GM12878 (cell line): ENCODE measurements around the gene FASN. TPM values are rescaled to one million over a fixed set of nuclear protein-coding genes. Genes with fewer than 3 reads are reported as not detected.

Experiments
- ATAC-seq: fragments of 200-7000 bp; cut with Tn5 transposase; 3 replicates; pipeline ENCODE4 v1.9.1; 2020; ENCODE audit warnings: mild to moderate bottlenecking, moderate library complexity
- BruUV-seq: library from RNA; stranded (reverse); fragments of 400-500 nt; replicated peaks from 2 replicates; lab custom pipeline; 2021; lab: Mats Ljungman, UMichigan
- CTCF ChIA-PET: fragments of 300-600 bp; sonication (Branson Sonifier 250); formaldehyde crosslinking; extraction: SDS; loops from one replicate; lab custom pipeline; 2021; ENCODE audit warnings: inconsistent platforms; lab: Yijun Ruan, JAX
- POLR2A ChIA-PET: fragments of 350-600 bp; formaldehyde crosslinking; extraction: SDS; loops from one replicate; lab custom pipeline; 2021; ENCODE audit warnings: inconsistent platforms; lab: Charles Lee
- RAD21 ChIA-PET: fragments of 300-600 bp; sonication (Branson Sonifier 250); formaldehyde crosslinking; loops from one replicate; lab custom pipeline; 2023; ENCODE audit warnings: antibody characterized with exemption; ENCODE audit not compliant: unreplicated experiment; lab: Charles Lee
- SMC1A ChIA-PET: fragments of 300-600 bp; sonication (Branson Sonifier 250); formaldehyde crosslinking; loops from one replicate; lab custom pipeline; 2023; ENCODE audit not compliant: unreplicated experiment, uncharacterized antibody; lab: Charles Lee
- DNase-seq: peaks from one replicate; pipeline ENCODE4 v3.0.0-alpha.2; 2011; ENCODE audit warnings: low read depth, low spot score
- FAIRE-seq: peaks from 3 replicates; lab custom pipeline; 2011; peaks lifted over from hg19 to GRCh38; lab: Jason Lieb, UNC
- H2AFZ ChIP-seq: 2 replicates; pipeline ENCODE4 v1.6.0; 2011; ENCODE audit warnings: low read depth, low read length, control low read depth; ENCODE audit not compliant: control insufficient read depth
- H3K27ac ChIP-seq: 2 replicates; pipeline ENCODE4 v1.5.1; 2011; ENCODE audit warnings: control low read depth; ENCODE audit not compliant: control insufficient read depth, insufficient read depth
- H3K27me3 ChIP-seq, 2 experiments: replicated peaks in 1 of 2; 2 replicates each; pipeline versions ENCODE4 v1.6.0 to v1.6.1; 2011; ENCODE audit warnings: low read length in 1 of 2; ENCODE audit not compliant: control insufficient read depth in 2 of 2, insufficient read depth in 2 of 2
- H3K36me3 ChIP-seq, 2 experiments: 2 replicates each; pipeline ENCODE4 v1.5.1; 2011; ENCODE audit warnings: low read length in 1 of 2; ENCODE audit not compliant: control insufficient read depth in 2 of 2, insufficient read depth in 2 of 2
- H3K4me1 ChIP-seq: 2 replicates; pipeline ENCODE4 v1.6.1; 2011; ENCODE audit warnings: mild to moderate bottlenecking, low read length, moderate library complexity, mixed read lengths; ENCODE audit not compliant: control insufficient read depth, insufficient read depth
- H3K4me2 ChIP-seq: 2 replicates; pipeline ENCODE4 v1.6.0; 2011; ENCODE audit warnings: control low read depth; ENCODE audit not compliant: control insufficient read depth, insufficient read depth
- H3K4me3 ChIP-seq: fragments of 200-600 bp; sonication (generic); 2 replicates; pipeline ENCODE4 v1.5.1; 2016
- H3K79me2 ChIP-seq: 2 replicates; pipeline ENCODE4 v1.6.0; 2011; ENCODE audit warnings: low read length; ENCODE audit not compliant: control insufficient read depth, insufficient read depth
- H3K9ac ChIP-seq: 2 replicates; pipeline ENCODE4 v1.8.0; 2011; ENCODE audit warnings: low read length, control low read depth, mixed read lengths; ENCODE audit not compliant: control insufficient read depth, insufficient read depth
- H3K9me3 ChIP-seq: replicated peaks from 3 replicates; pipeline ENCODE4 v1.5.1; 2011; ENCODE audit warnings: mild to moderate bottlenecking, low read length; ENCODE audit not compliant: control insufficient read depth, insufficient read depth
- H4K20me1 ChIP-seq: 2 replicates; pipeline ENCODE4 v1.6.0; 2011; ENCODE audit not compliant: control insufficient read depth, insufficient read depth
- E2F8 ChIP-seq: fragments of 450-650 bp; IDR thresholded peaks from 2 replicates; pipeline ENCODE4 v1.6.1; 2018; ENCODE audit warnings: mild to moderate bottlenecking, low read depth, moderate library complexity; ENCODE audit not compliant: partially characterized antibody
- HCFC1 ChIP-seq: fragments of 150-350 bp; IDR thresholded peaks from 2 replicates; pipeline ENCODE4 v1.6.1; 2014; ENCODE audit warnings: low read length
- NR2F1 ChIP-seq: fragments of 450-650 bp; conservative IDR thresholded peaks from 2 replicates; pipeline ENCODE4 v1.6.1; 2017; ENCODE audit warnings: mild to moderate bottlenecking
- SKIL ChIP-seq: fragments of 450-650 bp; IDR thresholded peaks from 2 replicates; pipeline ENCODE4 v1.6.1; 2017; ENCODE audit warnings: mild to moderate bottlenecking, low read depth, inconsistent platforms; ENCODE audit not compliant: poor library complexity, severe bottlenecking
- YBX1 ChIP-seq: fragments of 450-650 bp; IDR thresholded peaks from 2 replicates; pipeline ENCODE4 v1.6.1; 2016; ENCODE audit warnings: antibody characterized with exemption
- ZNF274 ChIP-seq: IDR thresholded peaks from one replicate; pipeline ENCODE4 v1.8.0; 2011; ENCODE audit not compliant: insufficient read length, insufficient read depth
- WGBS: methylation state at CpG from one replicate; pipeline ENCODE4 v1.1.6; 2016; ENCODE audit warnings: low lambda C conversion rate; ENCODE audit not compliant: insufficient replicate concordance, insufficient coverage; ENCODE audit errors: missing lambda C conversion rate; 5-methylcytosine and 5-hydroxymethylcytosine counted together
- in situ Hi-C: fragments of 300-500 bp; cut with MboI; formaldehyde crosslinking; loops from 9 replicates; pipeline ENCODE4 v1.14.3; 2018; ENCODE audit warnings: mixed read lengths
- intact Hi-C: fragments of 100-400 bp; cut with micrococcal nuclease; formaldehyde crosslinking; loops from one replicate; pipeline ENCODE4 v1.14.2; 2022; ENCODE audit not compliant: unreplicated experiment
- polyA plus RNA-seq, 11 experiments: library from polyadenylated mRNA; depleted of rRNA in 4 of 11; unstranded in 6 of 11; stranded (reverse) in 5 of 11; fragments of >200 nt; fragmentation: Nextera tagmentation in 4 of 11; fragmentation: Illumina TruSeq in 1 of 11; extraction: Ambion mirVana in 4 of 11; extraction: Trizol in 1 of 11; gene quantifications; 1 replicate in 1 of 11; 2 replicates in 10 of 11; pipeline versions ENCODE4 v1.2.1 to v1.2.3, GENCODE V29; 2011 to 2016; ENCODE audit warnings: inconsistent platforms in 2 of 11, missing spikeins in 2 of 11, low read depth in 1 of 11
- total RNA-seq, 4 experiments: library from RNA; depleted of rRNA in 3 of 4; stranded (reverse); fragments of >200 nt in 3 of 4; fragmentation: Illumina TruSeq in 1 of 4; extraction: Trizol in 1 of 4; gene quantifications; 2 replicates each; pipeline versions ENCODE4 v1.2.1 to v1.2.3, GENCODE V29; 2013 to 2021
- TF ChIP-seq, protein P1 (sequence below): fragments of 150-350 bp; IDR thresholded peaks from 2 replicates; pipeline ENCODE4 v1.6.1; 2014; ENCODE audit warnings: mild to moderate bottlenecking, low read depth, low read length
- TF ChIP-seq, protein P2 (sequence below): IDR thresholded peaks from 2 replicates; pipeline ENCODE4 v1.6.1; 2011; ENCODE audit warnings: low read depth, low read length, improper control_type of control experiment, borderline replicate concordance
- TF ChIP-seq, protein P3 (sequence below): IDR thresholded peaks from 2 replicates; pipeline ENCODE4 v1.6.1; 2012; ENCODE audit warnings: low read length, inconsistent platforms
- TF ChIP-seq, protein P4 (sequence below): fragments of 450-650 bp; formaldehyde crosslinking; IDR thresholded peaks from 2 replicates; pipeline ENCODE4 v1.4.0; 2020; ENCODE audit warnings: mild to moderate bottlenecking, moderate library complexity

The FASN gene
- total and polyA plus RNA-seq, 10 of the 15 experiments (the other 5 are each of a cell fraction or from before 2014, with no cell fraction given), result 0.19 to 333 (median 30.4) TPM

DNA sequence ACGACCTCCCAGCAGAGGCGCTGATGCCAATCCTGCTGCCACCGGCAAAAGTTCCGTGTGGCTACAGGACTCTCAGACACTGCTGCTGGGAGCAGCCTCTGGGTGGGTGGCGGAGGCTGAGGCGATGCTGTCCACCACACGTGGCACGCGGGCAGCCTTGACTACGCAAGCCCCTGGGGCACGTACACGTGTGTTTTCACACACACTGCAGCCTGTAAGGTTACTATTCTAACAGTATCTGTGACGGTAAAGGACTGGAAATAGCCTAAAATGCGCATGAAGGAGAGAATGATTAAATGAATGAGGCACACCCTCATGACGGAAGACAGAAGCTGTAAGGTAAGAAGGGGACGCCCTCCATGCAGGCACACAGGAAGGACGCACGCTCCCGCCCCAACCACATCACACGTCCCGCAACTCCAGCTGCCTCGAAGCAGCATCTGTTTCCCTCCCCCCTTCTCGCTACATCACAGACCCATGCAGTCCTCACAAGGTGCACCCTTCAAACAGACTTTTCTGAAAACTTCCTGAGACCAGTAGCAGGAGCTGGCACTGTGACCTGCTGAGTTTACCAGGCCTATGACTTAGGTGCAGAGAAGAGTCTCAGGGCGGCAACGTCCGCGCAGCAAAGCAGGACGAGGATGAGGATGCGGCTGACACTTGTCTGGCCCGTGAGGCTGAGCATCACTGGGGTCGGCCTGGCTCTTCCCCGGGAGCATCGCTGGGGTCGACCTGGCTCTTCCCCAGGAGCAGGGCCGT lies 28.7 kb upstream of the FASN start:
- FAIRE-seq, result no peak
- intact Hi-C loops, result no loop called here
- Histone ChIP-seq H4K20me1 (no peaks in the 10 kb centered on the region), H3K4me3 (no peak overlapping the region), H2AFZ (no peak overlapping the region), H3K9ac (no peak overlapping the region), H3K9me3 (no peaks in the 10 kb centered on the region), H3K79me2 (no peaks in the 10 kb centered on the region), H3K4me2 (no peak overlapping the region), H3K36me3 (no peaks in the 10 kb centered on the region), H3K27ac (no peak overlapping the region), H3K4me1 (no peaks in the 10 kb centered on the region), H3K27me3 (no peaks in the 10 kb centered on the region)
- 67% methylated on average over 35 of the region's 35 CpGs for WGBS
- ChIA-PET CTCF (no interaction called here), POLR2A (no interaction called here), RAD21 (no interaction called here), SMC1A (no interaction called here)
- DNase-seq, result no peak
- BruUV-seq, result no TSS peak
- in situ Hi-C loops, result no loop called here
- no peak for ATAC-seq
- no peak for TF ChIP-seq ZNF274
- TF ChIP-seq, protein P1, sequence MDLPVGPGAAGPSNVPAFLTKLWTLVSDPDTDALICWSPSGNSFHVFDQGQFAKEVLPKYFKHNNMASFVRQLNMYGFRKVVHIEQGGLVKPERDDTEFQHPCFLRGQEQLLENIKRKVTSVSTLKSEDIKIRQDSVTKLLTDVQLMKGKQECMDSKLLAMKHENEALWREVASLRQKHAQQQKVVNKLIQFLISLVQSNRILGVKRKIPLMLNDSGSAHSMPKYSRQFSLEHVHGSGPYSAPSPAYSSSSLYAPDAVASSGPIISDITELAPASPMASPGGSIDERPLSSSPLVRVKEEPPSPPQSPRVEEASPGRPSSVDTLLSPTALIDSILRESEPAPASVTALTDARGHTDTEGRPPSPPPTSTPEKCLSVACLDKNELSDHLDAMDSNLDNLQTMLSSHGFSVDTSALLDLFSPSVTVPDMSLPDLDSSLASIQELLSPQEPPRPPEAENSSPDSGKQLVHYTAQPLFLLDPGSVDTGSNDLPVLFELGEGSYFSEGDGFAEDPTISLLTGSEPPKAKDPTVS, result no peak
- TF ChIP-seq SKIL, result no peak
- TF ChIP-seq, protein P2, sequence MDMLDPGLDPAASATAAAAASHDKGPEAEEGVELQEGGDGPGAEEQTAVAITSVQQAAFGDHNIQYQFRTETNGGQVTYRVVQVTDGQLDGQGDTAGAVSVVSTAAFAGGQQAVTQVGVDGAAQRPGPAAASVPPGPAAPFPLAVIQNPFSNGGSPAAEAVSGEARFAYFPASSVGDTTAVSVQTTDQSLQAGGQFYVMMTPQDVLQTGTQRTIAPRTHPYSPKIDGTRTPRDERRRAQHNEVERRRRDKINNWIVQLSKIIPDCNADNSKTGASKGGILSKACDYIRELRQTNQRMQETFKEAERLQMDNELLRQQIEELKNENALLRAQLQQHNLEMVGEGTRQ, result no peak
- TF ChIP-seq, protein P3, sequence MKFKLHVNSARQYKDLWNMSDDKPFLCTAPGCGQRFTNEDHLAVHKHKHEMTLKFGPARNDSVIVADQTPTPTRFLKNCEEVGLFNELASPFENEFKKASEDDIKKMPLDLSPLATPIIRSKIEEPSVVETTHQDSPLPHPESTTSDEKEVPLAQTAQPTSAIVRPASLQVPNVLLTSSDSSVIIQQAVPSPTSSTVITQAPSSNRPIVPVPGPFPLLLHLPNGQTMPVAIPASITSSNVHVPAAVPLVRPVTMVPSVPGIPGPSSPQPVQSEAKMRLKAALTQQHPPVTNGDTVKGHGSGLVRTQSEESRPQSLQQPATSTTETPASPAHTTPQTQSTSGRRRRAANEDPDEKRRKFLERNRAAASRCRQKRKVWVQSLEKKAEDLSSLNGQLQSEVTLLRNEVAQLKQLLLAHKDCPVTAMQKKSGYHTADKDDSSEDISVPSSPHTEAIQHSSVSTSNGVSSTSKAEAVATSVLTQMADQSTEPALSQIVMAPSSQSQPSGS, result no peak
- TF ChIP-seq, protein P4, sequence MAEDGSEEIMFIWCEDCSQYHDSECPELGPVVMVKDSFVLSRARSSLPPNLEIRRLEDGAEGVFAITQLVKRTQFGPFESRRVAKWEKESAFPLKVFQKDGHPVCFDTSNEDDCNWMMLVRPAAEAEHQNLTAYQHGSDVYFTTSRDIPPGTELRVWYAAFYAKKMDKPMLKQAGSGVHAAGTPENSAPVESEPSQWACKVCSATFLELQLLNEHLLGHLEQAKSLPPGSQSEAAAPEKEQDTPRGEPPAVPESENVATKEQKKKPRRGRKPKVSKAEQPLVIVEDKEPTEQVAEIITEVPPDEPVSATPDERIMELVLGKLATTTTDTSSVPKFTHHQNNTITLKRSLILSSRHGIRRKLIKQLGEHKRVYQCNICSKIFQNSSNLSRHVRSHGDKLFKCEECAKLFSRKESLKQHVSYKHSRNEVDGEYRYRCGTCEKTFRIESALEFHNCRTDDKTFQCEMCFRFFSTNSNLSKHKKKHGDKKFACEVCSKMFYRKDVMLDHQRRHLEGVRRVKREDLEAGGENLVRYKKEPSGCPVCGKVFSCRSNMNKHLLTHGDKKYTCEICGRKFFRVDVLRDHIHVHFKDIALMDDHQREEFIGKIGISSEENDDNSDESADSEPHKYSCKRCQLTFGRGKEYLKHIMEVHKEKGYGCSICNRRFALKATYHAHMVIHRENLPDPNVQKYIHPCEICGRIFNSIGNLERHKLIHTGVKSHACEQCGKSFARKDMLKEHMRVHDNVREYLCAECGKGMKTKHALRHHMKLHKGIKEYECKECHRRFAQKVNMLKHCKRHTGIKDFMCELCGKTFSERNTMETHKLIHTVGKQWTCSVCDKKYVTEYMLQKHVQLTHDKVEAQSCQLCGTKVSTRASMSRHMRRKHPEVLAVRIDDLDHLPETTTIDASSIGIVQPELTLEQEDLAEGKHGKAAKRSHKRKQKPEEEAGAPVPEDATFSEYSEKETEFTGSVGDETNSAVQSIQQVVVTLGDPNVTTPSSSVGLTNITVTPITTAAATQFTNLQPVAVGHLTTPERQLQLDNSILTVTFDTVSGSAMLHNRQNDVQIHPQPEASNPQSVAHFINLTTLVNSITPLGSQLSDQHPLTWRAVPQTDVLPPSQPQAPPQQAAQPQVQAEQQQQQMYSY (CRISPR knock-in tag), result no peak
- TF ChIP-seq E2F8, result no peak
- TF ChIP-seq HCFC1, result no peak
- no peak for TF ChIP-seq NR2F1
- TF ChIP-seq YBX1, result no peak
